Colonic mucosa (tissue), 4 donors: ENCODE measurements around the gene PRKCE. TPM values are rescaled to one million over a fixed set of nuclear protein-coding genes. Genes with fewer than 3 reads are reported as not detected.

Source experiments
- DNase-seq: peaks from one replicate; pipeline ENCODE4 v3.0.0-alpha.2; 2020
- H3K27ac ChIP-seq: fragments of 200-600 bp; one replicate; pipeline ENCODE4 v1.8.0; 2021
- H3K27me3 ChIP-seq: fragments of 200-600 bp; one replicate; pipeline ENCODE4 v1.8.0; 2021
- H3K36me3 ChIP-seq: fragments of 200-600 bp; one replicate; pipeline ENCODE4 v1.8.0; 2021
- H3K4me1 ChIP-seq: fragments of 200-600 bp; one replicate; pipeline ENCODE4 v1.8.0; 2021; ENCODE audit warnings: mild to moderate bottlenecking
- H3K4me3 ChIP-seq: fragments of 200-600 bp; one replicate; pipeline ENCODE4 v1.8.0; 2021
- H3K9ac ChIP-seq, 2 donors: one replicate each; pipeline ENCODE4 v1.7.0; 2013; ENCODE audit warnings: control low read depth in 2 of 2, low read depth in 2 of 2, low read length in 2 of 2
- H3K9me3 ChIP-seq: fragments of 200-600 bp; one replicate; pipeline ENCODE4 v1.8.0; 2021
- intact Hi-C: fragments of 100-400 bp; cut with DNase I; formaldehyde crosslinking; loops from one replicate; pipeline ENCODE4 v1.14.1; 2022
- total RNA-seq, 2 donors: library from RNA; stranded (reverse); fragmentation: NEBNext Ultra II Directional in 1 of 2; extraction: Animal tissue kit (Norgen Biotek cat#: 25700) in 1 of 2; gene quantifications; one replicate each; pipeline ENCODE4 v1.2.1, GENCODE V29; 2021
- TF ChIP-seq, protein P1 (sequence below): fragments of 200-600 bp; IDR thresholded peaks from one replicate; pipeline ENCODE4 v1.8.0; 2022; ENCODE audit warnings: antibody characterized with exemption, mild to moderate bottlenecking
- donor health status: healthy.
- donor health status: DM: no; HTN: no; CAD: no.
- donor health status: DM: no; HTN: no; CAD: no.

Gene PRKCE
- total RNA-seq, 2 donors from 2014 or later: 17.5 to 25.8 TPM

DNA sequence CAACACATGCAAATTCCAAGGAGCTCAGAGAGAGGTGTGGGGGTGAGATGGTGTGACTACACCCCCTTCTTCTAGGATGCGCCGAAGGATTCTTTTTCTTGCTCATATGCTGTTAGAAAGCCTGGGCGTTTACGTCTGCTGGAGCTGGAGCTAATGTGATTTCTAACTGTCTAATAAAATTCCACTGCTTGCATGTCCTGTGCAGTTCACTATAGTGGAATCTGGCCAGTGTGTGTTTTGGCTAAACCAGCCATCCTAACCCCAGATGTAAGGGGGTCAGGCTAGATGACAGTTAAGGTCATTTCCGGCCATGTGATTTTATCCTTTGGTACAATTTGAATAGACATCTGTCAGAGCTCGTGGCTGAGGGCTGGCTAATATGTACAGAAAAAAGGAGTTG is 194.1 kb downstream of the PRKCE start:
- no peak overlapping the region for H3K27ac ChIP-seq
- H3K36me3 ChIP-seq: no peaks in the 10 kb centered on the region
- TF ChIP-seq, protein P1, sequence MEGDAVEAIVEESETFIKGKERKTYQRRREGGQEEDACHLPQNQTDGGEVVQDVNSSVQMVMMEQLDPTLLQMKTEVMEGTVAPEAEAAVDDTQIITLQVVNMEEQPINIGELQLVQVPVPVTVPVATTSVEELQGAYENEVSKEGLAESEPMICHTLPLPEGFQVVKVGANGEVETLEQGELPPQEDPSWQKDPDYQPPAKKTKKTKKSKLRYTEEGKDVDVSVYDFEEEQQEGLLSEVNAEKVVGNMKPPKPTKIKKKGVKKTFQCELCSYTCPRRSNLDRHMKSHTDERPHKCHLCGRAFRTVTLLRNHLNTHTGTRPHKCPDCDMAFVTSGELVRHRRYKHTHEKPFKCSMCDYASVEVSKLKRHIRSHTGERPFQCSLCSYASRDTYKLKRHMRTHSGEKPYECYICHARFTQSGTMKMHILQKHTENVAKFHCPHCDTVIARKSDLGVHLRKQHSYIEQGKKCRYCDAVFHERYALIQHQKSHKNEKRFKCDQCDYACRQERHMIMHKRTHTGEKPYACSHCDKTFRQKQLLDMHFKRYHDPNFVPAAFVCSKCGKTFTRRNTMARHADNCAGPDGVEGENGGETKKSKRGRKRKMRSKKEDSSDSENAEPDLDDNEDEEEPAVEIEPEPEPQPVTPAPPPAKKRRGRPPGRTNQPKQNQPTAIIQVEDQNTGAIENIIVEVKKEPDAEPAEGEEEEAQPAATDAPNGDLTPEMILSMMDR: no peak
- no peaks in the 10 kb centered on the region for H3K4me1 ChIP-seq
- no peak for DNase-seq
- no peaks in the 10 kb centered on the region for H3K27me3 ChIP-seq
- H3K9ac ChIP-seq: no peak overlapping the region
- H3K9me3 ChIP-seq: no peaks in the 10 kb centered on the region
- intact Hi-C loops: no loop called here
- H3K4me3 ChIP-seq: no peak overlapping the region

DNA sequence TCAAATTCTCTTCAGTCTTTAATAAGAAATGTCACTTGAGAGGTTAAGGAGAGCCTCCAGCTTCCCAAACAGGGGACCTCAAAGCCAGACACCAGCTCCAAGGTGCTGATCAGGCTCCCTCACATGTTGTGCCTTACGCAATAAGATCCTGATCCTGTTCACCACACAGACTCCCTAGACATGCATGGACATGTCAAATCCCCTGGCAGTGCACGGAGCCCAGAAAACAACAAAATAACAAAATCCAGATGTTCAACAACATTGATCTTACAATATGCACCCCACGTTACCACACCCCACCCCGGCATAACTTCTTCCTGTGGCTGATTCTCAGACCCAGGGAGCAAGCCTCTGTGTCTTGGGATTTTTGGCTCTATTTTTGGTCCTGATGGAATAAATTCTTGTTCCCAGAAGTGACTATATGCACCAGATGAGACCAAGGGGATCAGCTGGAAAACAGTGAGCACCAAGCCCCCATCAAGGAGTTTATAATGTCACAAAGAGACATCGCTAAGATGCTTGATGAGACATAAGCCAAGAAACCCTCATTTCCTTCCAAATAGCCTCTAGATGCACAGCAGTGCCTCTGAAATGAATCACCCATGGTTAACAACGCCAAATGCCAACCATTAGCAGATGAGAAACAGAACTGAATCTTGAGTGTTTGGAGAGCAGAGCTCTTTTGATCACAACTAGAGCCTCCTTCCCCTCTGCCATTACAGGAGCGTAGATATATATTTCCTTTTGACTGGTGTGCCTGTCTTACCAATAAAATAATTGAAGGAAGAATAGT is 198.2 kb downstream of the PRKCE start:
- no peak for DNase-seq
- H3K27ac ChIP-seq: no peak overlapping the region
- TF ChIP-seq, protein P1: no peak
- no peaks in the 10 kb centered on the region for H3K36me3 ChIP-seq
- no peaks in the 10 kb centered on the region for H3K27me3 ChIP-seq
- no peak overlapping the region for H3K9ac ChIP-seq
- H3K4me3 ChIP-seq: no peak overlapping the region
- H3K9me3 ChIP-seq: no peaks in the 10 kb centered on the region
- intact Hi-C loops: no loop called here
- no peaks in the 10 kb centered on the region for H3K4me1 ChIP-seq

DNA sequence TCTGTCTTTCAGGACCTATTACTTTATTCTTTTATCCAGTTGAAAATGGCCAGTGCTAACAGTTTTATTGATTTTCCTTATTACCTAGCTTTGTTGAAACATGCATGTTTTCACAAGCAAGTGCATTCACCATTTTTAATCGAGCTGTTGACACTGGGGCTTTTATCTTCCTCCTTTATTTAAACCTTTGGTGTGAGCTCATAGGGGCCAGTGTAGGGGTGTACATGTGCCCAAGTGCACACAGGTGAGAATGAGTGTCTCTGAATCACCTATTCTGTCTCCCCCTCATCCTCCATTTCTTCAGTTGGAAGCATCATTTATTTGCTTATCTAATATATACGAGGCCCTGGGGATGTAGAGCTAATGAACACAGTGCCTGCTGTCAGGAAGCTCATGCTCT is 199.1 kb downstream of the PRKCE start:
- intact Hi-C loops: no loop called here
- DNase-seq: no peak
- no peaks in the 10 kb centered on the region for H3K36me3 ChIP-seq
- H3K4me3 ChIP-seq: no peak overlapping the region
- H3K4me1 ChIP-seq: no peaks in the 10 kb centered on the region
- H3K27ac ChIP-seq: no peak overlapping the region
- no peaks in the 10 kb centered on the region for H3K27me3 ChIP-seq
- no peak overlapping the region for H3K9ac ChIP-seq
- TF ChIP-seq, protein P1: no peak
- no peaks in the 10 kb centered on the region for H3K9me3 ChIP-seq

DNA sequence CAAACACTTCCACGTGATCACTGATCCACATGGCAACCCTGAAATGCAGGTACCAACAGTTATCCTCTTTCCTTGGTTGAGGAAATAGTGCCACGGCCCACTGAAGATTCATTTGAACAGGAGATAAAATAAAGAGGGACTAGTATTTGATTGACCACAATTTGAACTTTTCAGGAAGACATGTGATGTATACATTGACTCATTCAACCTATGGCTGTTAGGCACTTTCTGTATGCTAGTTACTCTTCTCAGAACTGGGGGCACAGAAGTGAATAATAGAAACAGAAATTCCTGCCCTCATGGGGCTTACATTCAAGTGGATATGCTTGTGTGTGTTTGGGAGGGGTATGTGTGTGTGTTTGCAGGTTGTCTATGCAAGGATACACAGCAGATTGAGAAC is 199.6 kb downstream of the PRKCE start:
- no peak for DNase-seq
- Histone ChIP-seq H3K9ac (no peak overlapping the region), H3K4me1 (no peaks in the 10 kb centered on the region), H3K4me3 (no peak overlapping the region), H3K27ac (no peak overlapping the region), H3K36me3 (no peaks in the 10 kb centered on the region), H3K9me3 (no peaks in the 10 kb centered on the region), H3K27me3 (no peaks in the 10 kb centered on the region)
- TF ChIP-seq, protein P1: no peak
- intact Hi-C loops: no loop called here

DNA sequence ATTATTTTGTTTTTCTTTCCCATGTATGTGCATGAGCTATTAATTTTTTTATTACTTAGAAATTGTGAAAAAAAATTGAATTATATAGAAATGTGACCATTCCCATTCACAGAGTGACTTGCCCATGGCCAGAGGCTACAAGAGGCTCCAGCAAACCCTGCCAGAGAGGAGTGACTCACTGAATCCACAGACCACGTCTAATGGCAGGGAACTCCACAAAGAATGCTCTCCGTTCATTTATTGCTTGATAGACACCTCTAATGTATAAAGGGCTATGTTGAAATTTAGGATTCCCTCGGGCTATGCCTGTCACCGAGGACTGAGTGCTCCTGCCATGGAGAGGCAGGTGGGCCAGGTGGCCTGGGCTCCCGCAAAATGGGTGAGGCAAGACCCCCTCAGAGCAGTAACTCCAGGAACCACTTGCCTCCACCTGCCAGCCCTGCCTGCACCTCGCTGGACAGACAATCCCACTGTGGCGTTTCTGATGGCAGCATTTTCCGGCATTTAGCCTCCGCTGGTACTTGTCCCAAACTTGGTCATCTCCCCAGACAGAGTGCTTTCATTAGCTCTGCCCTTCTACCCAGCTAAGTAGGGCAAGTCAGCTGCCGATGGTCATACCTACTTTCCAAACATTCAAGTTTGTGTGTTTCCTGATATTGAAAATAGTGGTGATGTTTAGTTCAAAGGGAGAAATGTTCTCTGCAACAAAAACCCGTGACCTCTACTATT is 200.3 kb downstream of the PRKCE start:
- Histone ChIP-seq H3K36me3 (no peaks in the 10 kb centered on the region), H3K9me3 (no peaks in the 10 kb centered on the region), H3K27me3 (no peaks in the 10 kb centered on the region), H3K4me3 (no peak overlapping the region), H3K27ac (no peak overlapping the region), H3K9ac (no peak overlapping the region), H3K4me1 (no peaks in the 10 kb centered on the region)
- TF ChIP-seq, protein P1: no peak
- DNase-seq: no peak
- intact Hi-C loops: no loop called here
